OCI-LY3 (cell line): Measurements from ENCODE around the gene PYDC2.

Experiments
- H2AFZ ChIP-seq: fragments of 200-600, 300-600 bp; shearing (Covaris generic); 2 replicates; pipeline ENCODE4 v1.6.0; 2014; ENCODE audit warnings: antibody characterized with exemption, low read depth, low read length
- H3K27ac ChIP-seq: fragments of 200-600, 300-600 bp; sonication (generic); 2 replicates; pipeline ENCODE4 v1.5.1; 2014; ENCODE audit warnings: mild to moderate bottlenecking, low read length, moderate library complexity, mixed read lengths
- H3K27me3 ChIP-seq: fragments of 200-600, 300-600 bp; sonication (generic); 2 replicates; pipeline ENCODE4 v1.6.1; 2014; ENCODE audit warnings: low read depth, low read length, mixed read lengths
- H3K36me3 ChIP-seq: fragments of 200-600, 300-600 bp; sonication (generic); replicated peaks from 2 replicates; pipeline ENCODE3; 2014; ENCODE audit warnings: low read depth, low read length, mixed read lengths
- H3K4me1 ChIP-seq: fragments of 300-600, 200-600 bp; sonication (generic); 2 replicates; pipeline ENCODE4 v1.6.1; 2014; ENCODE audit warnings: low read length, mixed read lengths
- H3K4me2 ChIP-seq: fragments of 200-600, 300-600 bp; sonication (generic); 2 replicates; pipeline ENCODE4 v1.6.1; 2014; ENCODE audit warnings: low read length, mixed read lengths
- H3K4me3 ChIP-seq: fragments of 300-600, 200-600 bp; sonication (generic); 2 replicates; pipeline ENCODE4 v1.5.1; 2014; ENCODE audit warnings: antibody characterized with exemption, mild to moderate bottlenecking, low read length, moderate library complexity
- H3K79me2 ChIP-seq: fragments of 300-600, 200-600 bp; shearing (Covaris generic); 2 replicates; pipeline ENCODE4 v1.6.1; 2014; ENCODE audit warnings: mild to moderate bottlenecking, low read length, mixed read lengths
- H3K9ac ChIP-seq: fragments of 300-600, 200-600 bp; shearing (Covaris generic); 2 replicates; pipeline ENCODE4 v1.6.0; 2014; ENCODE audit warnings: mild to moderate bottlenecking, low read length, moderate library complexity
- H3K9me3 ChIP-seq: fragments of 200-600, 300-600 bp; shearing (Covaris generic); 2 replicates; pipeline ENCODE4 v1.6.1; 2014; ENCODE audit warnings: low read length, mixed read lengths; ENCODE audit not compliant: insufficient read depth
- H4K20me1 ChIP-seq: fragments of 200-600, 300-600 bp; sonication (generic); 2 replicates; pipeline ENCODE4 v1.6.1; 2016; ENCODE audit warnings: low read length, mixed read lengths; ENCODE audit not compliant: insufficient read depth
- EZH2phosphoT487 ChIP-seq: fragments of 200-600 bp; shearing (Covaris generic); IDR thresholded peaks from 2 replicates; pipeline ENCODE4 v1.6.1; 2018; ENCODE audit warnings: antibody characterized with exemption, mixed run types, low read depth
- TF ChIP-seq, protein P1 (sequence below): fragments of 200-600, 300-600 bp; sonication (generic); IDR thresholded peaks from 2 replicates; pipeline ENCODE4 v1.5.1; 2014; ENCODE audit warnings: antibody characterized with exemption, low read length, low read depth

The PYDC2 gene

DNA sequence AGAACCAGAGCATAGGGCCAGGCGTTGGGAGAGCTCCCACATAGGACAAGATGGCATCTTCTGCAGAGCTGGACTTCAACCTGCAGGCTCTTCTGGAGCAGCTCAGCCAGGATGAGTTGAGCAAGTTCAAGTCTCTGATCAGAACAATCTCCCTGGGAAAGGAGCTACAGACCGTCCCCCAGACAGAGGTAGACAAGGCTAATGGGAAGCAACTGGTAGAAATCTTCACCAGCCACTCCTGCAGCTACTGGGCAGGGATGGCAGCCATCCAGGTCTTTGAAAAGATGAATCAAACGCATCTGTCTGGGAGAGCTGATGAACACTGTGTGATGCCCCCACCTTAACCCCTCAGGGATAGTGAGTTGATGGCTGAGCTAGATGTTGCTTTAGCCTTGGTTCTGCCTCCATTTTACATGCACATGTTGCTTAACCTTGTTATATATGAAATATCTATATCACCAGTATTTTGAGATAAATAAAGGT, at the start of gene PYDC2:
Gene PYDC2, plus strand, starts transcription at position 51 of the 483 bp plus-strand sequence. Its CDS starts 0 bp downstream, at position 51.
- Histone ChIP-seq H2AFZ (no peak within 1 kb of the TSS), H3K4me2 (no peak within 1 kb of the TSS)

GRCh38 chr3:191412759-191413158, 48.2 kb upstream of the PYDC2 start:
- H3K36me3 ChIP-seq, result peaks cover 11% of the 10 kb centered on the region
- no peak for TF ChIP-seq EZH2phosphoT487
- H3K79me2 ChIP-seq, result no peaks in the 10 kb centered on the region
- H3K27ac ChIP-seq, result no peak overlapping the region
- no peaks in the 10 kb centered on the region for H3K9me3 ChIP-seq
- H3K4me1 ChIP-seq, result peaks cover 14% of the 10 kb centered on the region
- no peak overlapping the region for H3K4me2 ChIP-seq
- H3K27me3 ChIP-seq, result no peaks in the 10 kb centered on the region
- no peak overlapping the region for H3K9ac ChIP-seq
- H2AFZ ChIP-seq, result no peak overlapping the region
- H4K20me1 ChIP-seq, result no peaks in the 10 kb centered on the region
- H3K4me3 ChIP-seq, result no peak overlapping the region

More for the DNA sequence above, at the start of gene PYDC2:
- Histone ChIP-seq H3K9me3 (no peaks in the 10 kb centered on the region), H3K36me3 (no peaks in the 10 kb centered on the region), H3K27me3 (no peaks in the 10 kb centered on the region), H3K4me1 (no peaks in the 10 kb centered on the region), H3K9ac (no peak within 1 kb of the TSS), H4K20me1 (no peaks in the 10 kb centered on the region), H3K4me3 (no peak within 1 kb of the TSS), H3K79me2 (no peaks in the 10 kb centered on the region), H3K27ac (no peak within 1 kb of the TSS)
- no peak for TF ChIP-seq EZH2phosphoT487

GRCh38 chr3:191414286-191414685, 46.7 kb upstream of the PYDC2 start:
- H3K4me2 ChIP-seq, result no peak overlapping the region
- H3K4me1 ChIP-seq, result peaks cover 14% of the 10 kb centered on the region

DNA sequence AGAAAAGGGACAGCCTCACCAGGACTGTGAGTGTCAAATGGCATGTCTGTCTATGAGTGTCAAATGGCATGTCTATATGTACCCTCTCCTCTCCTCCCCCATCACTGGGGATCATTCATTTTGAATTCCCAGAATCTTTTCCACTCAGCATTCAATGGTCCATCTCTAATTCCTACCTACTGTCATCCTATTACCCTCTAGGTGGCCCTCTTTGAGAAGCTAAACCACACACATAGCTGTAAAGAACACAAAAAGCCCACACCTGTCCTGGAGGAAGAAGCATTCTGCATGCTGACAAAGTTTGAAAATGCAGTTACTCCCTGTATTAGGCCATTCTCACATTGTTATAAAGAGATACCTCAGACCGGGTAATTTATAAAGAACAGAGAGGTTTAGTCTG, 46.2 kb upstream of the PYDC2 start:
- TF ChIP-seq, protein P1, sequence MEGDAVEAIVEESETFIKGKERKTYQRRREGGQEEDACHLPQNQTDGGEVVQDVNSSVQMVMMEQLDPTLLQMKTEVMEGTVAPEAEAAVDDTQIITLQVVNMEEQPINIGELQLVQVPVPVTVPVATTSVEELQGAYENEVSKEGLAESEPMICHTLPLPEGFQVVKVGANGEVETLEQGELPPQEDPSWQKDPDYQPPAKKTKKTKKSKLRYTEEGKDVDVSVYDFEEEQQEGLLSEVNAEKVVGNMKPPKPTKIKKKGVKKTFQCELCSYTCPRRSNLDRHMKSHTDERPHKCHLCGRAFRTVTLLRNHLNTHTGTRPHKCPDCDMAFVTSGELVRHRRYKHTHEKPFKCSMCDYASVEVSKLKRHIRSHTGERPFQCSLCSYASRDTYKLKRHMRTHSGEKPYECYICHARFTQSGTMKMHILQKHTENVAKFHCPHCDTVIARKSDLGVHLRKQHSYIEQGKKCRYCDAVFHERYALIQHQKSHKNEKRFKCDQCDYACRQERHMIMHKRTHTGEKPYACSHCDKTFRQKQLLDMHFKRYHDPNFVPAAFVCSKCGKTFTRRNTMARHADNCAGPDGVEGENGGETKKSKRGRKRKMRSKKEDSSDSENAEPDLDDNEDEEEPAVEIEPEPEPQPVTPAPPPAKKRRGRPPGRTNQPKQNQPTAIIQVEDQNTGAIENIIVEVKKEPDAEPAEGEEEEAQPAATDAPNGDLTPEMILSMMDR, result no peak
- TF ChIP-seq EZH2phosphoT487, result no peak
- H3K4me1 ChIP-seq, result peaks cover 14% of the 10 kb centered on the region
- no peak overlapping the region for H3K4me3 ChIP-seq
- no peak overlapping the region for H2AFZ ChIP-seq
- H3K36me3 ChIP-seq, result peaks cover 10% of the 10 kb centered on the region
- no peaks in the 10 kb centered on the region for H3K79me2 ChIP-seq
- H3K4me2 ChIP-seq, result no peak overlapping the region
- no peaks in the 10 kb centered on the region for H3K27me3 ChIP-seq
- no peaks in the 10 kb centered on the region for H4K20me1 ChIP-seq
- no peak overlapping the region for H3K9ac ChIP-seq
- H3K9me3 ChIP-seq, result no peaks in the 10 kb centered on the region
- H3K27ac ChIP-seq, result no peak overlapping the region

More at GRCh38 chr3:191414286-191414685, 46.7 kb upstream of the PYDC2 start:
- Histone ChIP-seq H3K9ac (no peak overlapping the region), H3K36me3 (peaks cover 11% of the 10 kb centered on the region), H3K27me3 (no peaks in the 10 kb centered on the region), H3K79me2 (no peaks in the 10 kb centered on the region), H4K20me1 (no peaks in the 10 kb centered on the region), H3K27ac (no peak overlapping the region), H3K4me3 (no peak overlapping the region), H2AFZ (no peak overlapping the region), H3K9me3 (no peaks in the 10 kb centered on the region)
- TF ChIP-seq, protein P1, result no peak
- no peak for TF ChIP-seq EZH2phosphoT487

DNA sequence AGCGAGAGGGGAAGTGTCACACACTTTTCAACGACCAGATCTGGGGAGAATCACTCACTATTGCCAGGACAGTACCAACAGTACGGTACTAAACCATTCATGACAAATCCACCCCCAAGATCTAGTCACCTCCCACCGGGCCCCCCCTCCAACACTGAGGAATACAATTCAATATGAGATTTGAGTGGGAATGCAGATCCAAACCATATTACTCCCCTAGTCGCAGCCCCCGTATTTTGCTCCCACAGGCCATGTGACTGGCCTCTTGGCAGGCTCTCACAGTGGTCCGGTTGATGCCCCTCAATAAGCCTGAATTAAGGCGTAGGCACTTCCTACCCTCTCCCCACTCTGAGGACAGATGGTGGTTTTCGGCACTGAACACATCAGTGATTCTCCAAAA, 45.4 kb upstream of the PYDC2 start:
- H3K9me3 ChIP-seq, result no peaks in the 10 kb centered on the region
- no peak overlapping the region for H3K27ac ChIP-seq
- no peaks in the 10 kb centered on the region for H4K20me1 ChIP-seq
- H3K36me3 ChIP-seq, result peaks cover 2% of the 10 kb centered on the region
- no peak overlapping the region for H3K4me2 ChIP-seq
- no peak for TF ChIP-seq EZH2phosphoT487
- TF ChIP-seq, protein P1, result no peak
- H3K4me3 ChIP-seq, result no peak overlapping the region
- no peaks in the 10 kb centered on the region for H3K79me2 ChIP-seq
- H3K9ac ChIP-seq, result no peak overlapping the region
- H2AFZ ChIP-seq, result no peak overlapping the region
- H3K4me1 ChIP-seq, result peaks cover 14% of the 10 kb centered on the region
- H3K27me3 ChIP-seq, result no peaks in the 10 kb centered on the region
